Measurements from ENCODE around the gene ALKAL2.

Gene ALKAL2

DNA sequence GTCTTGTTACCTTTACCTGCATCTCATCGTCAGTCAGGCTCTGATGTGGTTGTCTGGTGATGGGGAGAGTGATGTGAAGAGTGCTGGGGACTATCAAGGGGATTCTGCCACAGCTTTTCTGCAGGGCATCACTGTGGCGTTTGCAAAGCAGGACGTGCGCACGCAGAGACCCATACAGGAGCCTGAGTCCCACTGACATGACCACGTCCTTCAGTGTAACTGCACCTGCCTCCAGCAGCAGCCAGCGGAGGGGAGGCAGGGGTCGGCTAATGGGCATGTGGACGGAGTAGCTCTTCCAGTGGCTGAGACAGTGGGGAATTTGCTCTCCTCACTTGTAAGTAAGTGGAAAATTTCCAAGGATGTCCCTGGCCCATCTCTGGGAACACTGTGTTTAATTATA is 6.5 kb downstream of the ALKAL2 start:
- Histone ChIP-seq H3K27me3 (ENCODE audit: low read length) (no peaks in the 10 kb centered on the region), H3K9ac (ENCODE audit: low read length) (no peak overlapping the region), H4K20me1 (ENCODE audit: low read depth, low read length) (no peaks in the 10 kb centered on the region), H3K9me3 (ENCODE audit: insufficient read depth, low read length) (no peaks in the 10 kb centered on the region), H3F3A (ENCODE audit: insufficient read depth) (no peaks in the 10 kb centered on the region), H3K4me3 (ENCODE audit: insufficient read depth, low read length, poor library complexity, severe bottlenecking) (no peak overlapping the region), H3K9me2 (replicated peaks; ENCODE audit: insufficient read depth, low read length) (no peaks in the 10 kb centered on the region), H2AFZ (ENCODE audit: low read depth, low read length, severe bottlenecking) (no peak overlapping the region), H3K36me3 (ENCODE audit: low read length) (peaks cover 29% of the 10 kb centered on the region), H3K4me2 (ENCODE audit: low read depth, low read length, poor library complexity, severe bottlenecking) (no peak overlapping the region), H3K79me2 (ENCODE audit: insufficient read depth, low read length) (peaks cover 17% of the 10 kb centered on the region), H3K27ac (ENCODE audit: low read depth, low read length) (no peak overlapping the region)
- TF ChIP-seq CTCF (IDR thresholded peaks at IDR 0.05; ENCODE audit: insufficient read depth, low read length, poor library complexity, severe bottlenecking) (no peak), EZH2phosphoT487 (conservative IDR thresholded peaks at IDR 0.05; ENCODE audit: low read length) (no peak)

- Histone ChIP-seq H3K27ac (ENCODE audit: low read depth, low read length) (no peak overlapping the region), H3K27me3 (ENCODE audit: low read length) (no peaks in the 10 kb centered on the region), H2AFZ (ENCODE audit: low read depth, low read length, severe bottlenecking) (no peak overlapping the region), H3K36me3 (ENCODE audit: low read length) (peaks cover 31% of the 10 kb centered on the region), H3K9me3 (ENCODE audit: insufficient read depth, low read length) (no peaks in the 10 kb centered on the region), H3F3A (ENCODE audit: insufficient read depth) (no peaks in the 10 kb centered on the region), H3K4me3 (ENCODE audit: insufficient read depth, low read length, poor library complexity, severe bottlenecking) (no peak overlapping the region), H4K20me1 (ENCODE audit: low read depth, low read length) (no peaks in the 10 kb centered on the region; the same call in 1 of the 2 replicates), H3K4me2 (ENCODE audit: low read depth, low read length, poor library complexity, severe bottlenecking) (no peak overlapping the region), H3K79me2 (ENCODE audit: insufficient read depth, low read length) (peaks cover 23% of the 10 kb centered on the region), H3K9me2 (replicated peaks; ENCODE audit: insufficient read depth, low read length) (no peaks in the 10 kb centered on the region), H3K9ac (ENCODE audit: low read length) (no peak overlapping the region)
- no peak for TF ChIP-seq EZH2phosphoT487 (conservative IDR thresholded peaks at IDR 0.05; ENCODE audit: low read length)
- TF ChIP-seq CTCF (IDR thresholded peaks at IDR 0.05; ENCODE audit: insufficient read depth, low read length, poor library complexity, severe bottlenecking), result no peak
These were observed 7.2 kb downstream of the ALKAL2 start for GRCh38 chr2:280650-281110.

GRCh38 chr2:279956-280649 is 7.8 kb downstream of the ALKAL2 start:
- peaks cover 31% of the 10 kb centered on the region for H3K36me3 ChIP-seq (ENCODE audit: low read length)
- H3K27ac ChIP-seq (ENCODE audit: low read depth, low read length), result no peak overlapping the region
- TF ChIP-seq CTCF (IDR thresholded peaks at IDR 0.05; ENCODE audit: insufficient read depth, low read length, poor library complexity, severe bottlenecking), result no peak
- no peak for TF ChIP-seq EZH2phosphoT487 (conservative IDR thresholded peaks at IDR 0.05; ENCODE audit: low read length)
- H3F3A ChIP-seq (ENCODE audit: insufficient read depth), result no peaks in the 10 kb centered on the region
- H3K9ac ChIP-seq (ENCODE audit: low read length), result no peak overlapping the region
- H3K9me2 ChIP-seq (replicated peaks; ENCODE audit: insufficient read depth, low read length), result no peaks in the 10 kb centered on the region
- H4K20me1 ChIP-seq (ENCODE audit: low read depth, low read length), result peaks cover 2% of the 10 kb centered on the region
- H3K27me3 ChIP-seq (ENCODE audit: low read length), result no peaks in the 10 kb centered on the region
- H3K79me2 ChIP-seq (ENCODE audit: insufficient read depth, low read length), result peaks cover 28% of the 10 kb centered on the region
- H3K9me3 ChIP-seq (ENCODE audit: insufficient read depth, low read length), result no peaks in the 10 kb centered on the region
- H2AFZ ChIP-seq (ENCODE audit: low read depth, low read length, severe bottlenecking), result no peak overlapping the region
- no peak overlapping the region for H3K4me3 ChIP-seq (ENCODE audit: insufficient read depth, low read length, poor library complexity, severe bottlenecking)
- H3K4me2 ChIP-seq (ENCODE audit: low read depth, low read length, poor library complexity, severe bottlenecking), result no peak overlapping the region

All from SU-DHL-6 (cell line).